ENCODE data around the gene ALDH2. TPM values are rescaled to one million over a fixed set of nuclear protein-coding genes. Genes with fewer than 3 reads are reported as not detected.
A peak's percentile ranks its signal among the peaks of the same experiment; 100 is the strongest.

Gene ALDH2
- total RNA-seq, 6 donors from 2014 or later, result 138 to 573 (median 265) TPM

GRCh38 chr12:111840807-111841206, 74.1 kb downstream of the ALDH2 start:
- Histone ChIP-seq H3K4me1 (peaks cover 29 to 54% (median 37%) of the 10 kb centered on the region in 4 donors), H3K9me3 (no peaks in the 10 kb centered on the region), H3K27ac (peak overlapping the region; percentile 94 to 97 (median 96)), H3K4me3 (peak overlapping the region; percentile 79 to 99 (median 84)), H3K27me3 (no peaks in the 10 kb centered on the region), H3K36me3 (peaks cover 0 to 15% (median 7%) of the 10 kb centered on the region in 4 donors)
- TF ChIP-seq POLR2AphosphoS5 (IDR thresholded peaks at IDR 0.05) (no peak), POLR2A (IDR thresholded peaks at IDR 0.05) (no peak), EP300 (IDR thresholded peaks at IDR 0.05) (no peak)
- DNase-seq (no peak), ATAC-seq (ENCODE audit: low FRiP score in 2 of 2) (no peak)
- 29 to 30% methylated on average over 11 of the region's 11 CpGs for whole genome bisulfite sequencing, 2 donors

GRCh38 chr12:111841236-111841749, 74.6 kb downstream of the ALDH2 start:
- Histone ChIP-seq H3K4me3 (peak overlapping the region; percentile 79 to 99 (median 84)), H3K36me3 (peaks cover 0 to 15% (median 7%) of the 10 kb centered on the region in 4 donors), H3K4me1 (peaks cover 29 to 54% (median 36%) of the 10 kb centered on the region in 4 donors), H3K27me3 (no peaks in the 10 kb centered on the region), H3K27ac (peak overlapping the region; percentile 94 to 97 (median 96)), H3K9me3 (no peaks in the 10 kb centered on the region)
- ATAC-seq (ENCODE audit: low FRiP score in 2 of 2), result no peak
- WGBS, 2 donors, result 0 to 1% methylated on average over 9 to 13 of the region's 13 CpGs
- DNase-seq, result no peak
- TF ChIP-seq POLR2A (IDR thresholded peaks at IDR 0.05), result no peak
- TF ChIP-seq EP300 (IDR thresholded peaks at IDR 0.05), result no peak
- TF ChIP-seq POLR2AphosphoS5 (IDR thresholded peaks at IDR 0.05), result no peak
- no peak for TF ChIP-seq CTCF (IDR thresholded peaks at IDR 0.05)

- Histone ChIP-seq H3K9me3 (no peaks in the 10 kb centered on the region), H3K36me3 (peaks cover 0 to 15% (median 7%) of the 10 kb centered on the region in 4 donors), H3K4me3 (peak within 1 kb of the TSS; percentile 79 to 99 (median 84)), H3K27ac (peak within 1 kb of the TSS; percentile 94 to 97 (median 96)), H3K27me3 (no peaks in the 10 kb centered on the region), H3K4me1 (peaks cover 29 to 54% (median 36%) of the 10 kb centered on the region in 4 donors)
- ATAC-seq (ENCODE audit: low FRiP score in 2 of 2) (peak; percentile 97 to 98), DNase-seq (peak; percentile 93 to 99)
- WGBS, 2 donors, result 0 to 1% methylated on average over 23 to 54 of the region's 84 CpGs
- TF ChIP-seq CTCF (IDR thresholded peaks at IDR 0.05), result peak in 3 of 6 experiments; percentile 15 to 59 (median 28)
- peak in 3 of 4 donors; percentile 60 to 83 (median 70) for TF ChIP-seq POLR2A (IDR thresholded peaks at IDR 0.05)
- peak in 1 of 4 donors; percentile 86 for TF ChIP-seq EP300 (IDR thresholded peaks at IDR 0.05)
- TF ChIP-seq POLR2AphosphoS5 (IDR thresholded peaks at IDR 0.05), result peak; percentile 94 to 99
These were observed 75.2 kb downstream of the ALDH2 start, which contains the start of gene MAPKAPK5 for GRCh38 chr12:111841750-111842555. MAPKAPK5 (plus strand) TSS chr12:111842228; CDS start chr12:111842734, 506 bp downstream.

GRCh38 chr12:111842556-111843396, 76.0 kb downstream of the ALDH2 start:
- DNase-seq, result no peak
- no peaks in the 10 kb centered on the region for H3K27me3 ChIP-seq

More at GRCh38 chr12:111842556-111843396, 76.0 kb downstream of the ALDH2 start:
- WGBS, 2 donors, result 6 to 17% methylated on average over 6 to 19 of the region's 44 CpGs
- H3K4me1 ChIP-seq, result peaks cover 29 to 54% (median 36%) of the 10 kb centered on the region in 4 donors
- peak overlapping the region; percentile 94 to 97 (median 96) for H3K27ac ChIP-seq
- TF ChIP-seq EP300 (IDR thresholded peaks at IDR 0.05) (no peak), CTCF (IDR thresholded peaks at IDR 0.05) (no peak), POLR2AphosphoS5 (IDR thresholded peaks at IDR 0.05) (no peak), POLR2A (IDR thresholded peaks at IDR 0.05) (no peak)
- peak; percentile 3 to 34 for ATAC-seq (ENCODE audit: low FRiP score in 2 of 2)
- peaks cover 0 to 15% (median 7%) of the 10 kb centered on the region in 4 donors for H3K36me3 ChIP-seq
- peak overlapping the region; percentile 79 to 99 (median 84) for H3K4me3 ChIP-seq
- H3K9me3 ChIP-seq, result no peaks in the 10 kb centered on the region
